OCI-LY3 (cell line): ENCODE measurements around the gene FSIP1.
A peak's percentile ranks its signal among the peaks of the same experiment; 100 is the strongest.

Experiments used
- H2AFZ ChIP-seq: fragments of 200-600, 300-600 bp; shearing (Covaris generic); 2 replicates; pipeline ENCODE4 v1.6.0; 2014; ENCODE audit warnings: antibody characterized with exemption, low read depth, low read length
- H3K27ac ChIP-seq: fragments of 200-600, 300-600 bp; sonication (generic); 2 replicates; pipeline ENCODE4 v1.5.1; 2014; ENCODE audit warnings: mild to moderate bottlenecking, low read length, moderate library complexity, mixed read lengths
- H3K27me3 ChIP-seq: fragments of 200-600, 300-600 bp; sonication (generic); 2 replicates; pipeline ENCODE4 v1.6.1; 2014; ENCODE audit warnings: low read depth, low read length, mixed read lengths
- H3K36me3 ChIP-seq: fragments of 200-600, 300-600 bp; sonication (generic); replicated peaks from 2 replicates; pipeline ENCODE3; 2014; ENCODE audit warnings: low read depth, low read length, mixed read lengths
- H3K4me1 ChIP-seq: fragments of 300-600, 200-600 bp; sonication (generic); 2 replicates; pipeline ENCODE4 v1.6.1; 2014; ENCODE audit warnings: low read length, mixed read lengths
- H3K4me2 ChIP-seq: fragments of 200-600, 300-600 bp; sonication (generic); 2 replicates; pipeline ENCODE4 v1.6.1; 2014; ENCODE audit warnings: low read length, mixed read lengths
- H3K4me3 ChIP-seq: fragments of 300-600, 200-600 bp; sonication (generic); 2 replicates; pipeline ENCODE4 v1.5.1; 2014; ENCODE audit warnings: antibody characterized with exemption, mild to moderate bottlenecking, low read length, moderate library complexity
- H3K79me2 ChIP-seq: fragments of 300-600, 200-600 bp; shearing (Covaris generic); 2 replicates; pipeline ENCODE4 v1.6.1; 2014; ENCODE audit warnings: mild to moderate bottlenecking, low read length, mixed read lengths
- H3K9ac ChIP-seq: fragments of 300-600, 200-600 bp; shearing (Covaris generic); 2 replicates; pipeline ENCODE4 v1.6.0; 2014; ENCODE audit warnings: mild to moderate bottlenecking, low read length, moderate library complexity
- H3K9me3 ChIP-seq: fragments of 200-600, 300-600 bp; shearing (Covaris generic); 2 replicates; pipeline ENCODE4 v1.6.1; 2014; ENCODE audit warnings: low read length, mixed read lengths; ENCODE audit not compliant: insufficient read depth
- H4K20me1 ChIP-seq: fragments of 200-600, 300-600 bp; sonication (generic); 2 replicates; pipeline ENCODE4 v1.6.1; 2016; ENCODE audit warnings: low read length, mixed read lengths; ENCODE audit not compliant: insufficient read depth
- EZH2phosphoT487 ChIP-seq: fragments of 200-600 bp; shearing (Covaris generic); IDR thresholded peaks from 2 replicates; pipeline ENCODE4 v1.6.1; 2018; ENCODE audit warnings: antibody characterized with exemption, mixed run types, low read depth
- TF ChIP-seq, protein P1 (sequence below): fragments of 200-600, 300-600 bp; sonication (generic); IDR thresholded peaks from 2 replicates; pipeline ENCODE4 v1.5.1; 2014; ENCODE audit warnings: antibody characterized with exemption, low read length, low read depth

FSIP1 gene

DNA sequence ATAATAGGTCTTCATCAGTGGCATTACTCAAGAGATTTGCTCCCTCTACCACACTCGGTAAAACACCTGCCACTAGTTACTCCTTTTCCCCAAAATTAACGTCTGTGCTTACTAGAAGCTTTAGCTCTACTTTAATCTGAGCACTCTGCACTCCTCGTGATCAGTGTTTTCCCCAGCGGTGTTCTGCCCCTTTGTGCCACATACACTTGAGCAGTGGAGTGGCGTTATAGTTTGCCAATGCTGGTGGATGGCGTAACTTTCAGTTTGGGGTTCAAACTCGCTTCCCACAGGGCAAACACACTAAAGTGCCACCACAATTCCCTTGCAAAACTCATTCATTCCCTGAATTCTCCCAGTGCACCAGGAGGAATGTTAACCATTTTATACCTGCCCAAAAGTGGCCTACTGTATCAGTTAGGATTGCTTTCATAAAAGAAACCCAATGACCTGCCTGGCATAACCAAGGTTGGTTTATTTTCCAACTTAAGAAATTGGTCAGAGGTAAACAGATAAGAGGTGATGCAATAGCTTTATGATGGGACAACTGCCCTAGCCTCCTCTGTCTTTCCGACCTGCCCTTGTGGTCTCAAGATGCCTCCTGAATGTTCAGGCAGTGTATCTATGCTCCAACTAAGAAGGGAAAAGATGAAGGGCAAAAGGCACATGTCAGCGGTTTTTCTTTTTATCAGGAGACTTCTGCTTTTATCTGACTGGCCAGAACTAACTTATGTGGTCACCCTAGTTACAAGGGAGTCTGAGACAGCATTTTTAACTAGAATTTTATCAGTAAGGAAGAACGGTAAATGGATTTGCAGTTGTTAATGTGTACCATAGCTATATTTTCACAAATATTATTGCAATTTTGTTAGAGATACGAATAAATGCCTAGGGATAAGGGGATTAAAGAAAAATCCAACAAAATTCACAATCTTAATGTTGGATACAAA, 83.9 kb downstream of the FSIP1 start:
- H2AFZ ChIP-seq, result no peak overlapping the region
- no peaks in the 10 kb centered on the region for H4K20me1 ChIP-seq
- no peaks in the 10 kb centered on the region for H3K27me3 ChIP-seq
- H3K4me2 ChIP-seq, result no peak overlapping the region
- peaks cover 8% of the 10 kb centered on the region for H3K4me1 ChIP-seq
- H3K36me3 ChIP-seq, result no peaks in the 10 kb centered on the region
- TF ChIP-seq, protein P1, sequence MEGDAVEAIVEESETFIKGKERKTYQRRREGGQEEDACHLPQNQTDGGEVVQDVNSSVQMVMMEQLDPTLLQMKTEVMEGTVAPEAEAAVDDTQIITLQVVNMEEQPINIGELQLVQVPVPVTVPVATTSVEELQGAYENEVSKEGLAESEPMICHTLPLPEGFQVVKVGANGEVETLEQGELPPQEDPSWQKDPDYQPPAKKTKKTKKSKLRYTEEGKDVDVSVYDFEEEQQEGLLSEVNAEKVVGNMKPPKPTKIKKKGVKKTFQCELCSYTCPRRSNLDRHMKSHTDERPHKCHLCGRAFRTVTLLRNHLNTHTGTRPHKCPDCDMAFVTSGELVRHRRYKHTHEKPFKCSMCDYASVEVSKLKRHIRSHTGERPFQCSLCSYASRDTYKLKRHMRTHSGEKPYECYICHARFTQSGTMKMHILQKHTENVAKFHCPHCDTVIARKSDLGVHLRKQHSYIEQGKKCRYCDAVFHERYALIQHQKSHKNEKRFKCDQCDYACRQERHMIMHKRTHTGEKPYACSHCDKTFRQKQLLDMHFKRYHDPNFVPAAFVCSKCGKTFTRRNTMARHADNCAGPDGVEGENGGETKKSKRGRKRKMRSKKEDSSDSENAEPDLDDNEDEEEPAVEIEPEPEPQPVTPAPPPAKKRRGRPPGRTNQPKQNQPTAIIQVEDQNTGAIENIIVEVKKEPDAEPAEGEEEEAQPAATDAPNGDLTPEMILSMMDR, result no peak
- no peak for TF ChIP-seq EZH2phosphoT487
- no peak overlapping the region for H3K27ac ChIP-seq
- H3K9me3 ChIP-seq, result no peaks in the 10 kb centered on the region
- no peaks in the 10 kb centered on the region for H3K79me2 ChIP-seq
- H3K9ac ChIP-seq, result no peak overlapping the region
- no peak overlapping the region for H3K4me3 ChIP-seq

DNA sequence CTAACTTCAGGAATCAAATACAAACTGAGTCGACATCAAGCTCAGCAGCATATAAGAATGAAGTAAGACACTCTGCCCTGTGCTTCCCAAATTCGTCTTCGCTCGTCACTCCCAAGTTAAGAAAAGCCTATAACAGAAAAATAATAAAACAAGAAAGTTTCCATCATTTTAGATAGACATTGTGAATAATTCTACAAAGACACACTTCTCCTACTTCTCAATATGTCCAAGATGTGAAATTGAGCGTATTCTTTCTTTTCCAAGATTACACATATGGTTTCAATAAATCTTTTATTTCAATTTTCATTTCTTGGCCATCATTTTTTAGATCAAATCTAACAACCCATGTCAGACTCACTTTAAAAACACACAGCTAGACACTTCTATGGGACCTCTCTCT, 85.1 kb downstream of the FSIP1 start:
- Histone ChIP-seq H3K4me3 (no peak overlapping the region), H2AFZ (no peak overlapping the region), H4K20me1 (no peaks in the 10 kb centered on the region), H3K9me3 (no peaks in the 10 kb centered on the region), H3K36me3 (no peaks in the 10 kb centered on the region), H3K4me1 (peaks cover 19% of the 10 kb centered on the region), H3K9ac (no peak overlapping the region), H3K4me2 (no peak overlapping the region), H3K27me3 (no peaks in the 10 kb centered on the region), H3K79me2 (no peaks in the 10 kb centered on the region), H3K27ac (no peak overlapping the region)
- no peak for TF ChIP-seq EZH2phosphoT487

DNA sequence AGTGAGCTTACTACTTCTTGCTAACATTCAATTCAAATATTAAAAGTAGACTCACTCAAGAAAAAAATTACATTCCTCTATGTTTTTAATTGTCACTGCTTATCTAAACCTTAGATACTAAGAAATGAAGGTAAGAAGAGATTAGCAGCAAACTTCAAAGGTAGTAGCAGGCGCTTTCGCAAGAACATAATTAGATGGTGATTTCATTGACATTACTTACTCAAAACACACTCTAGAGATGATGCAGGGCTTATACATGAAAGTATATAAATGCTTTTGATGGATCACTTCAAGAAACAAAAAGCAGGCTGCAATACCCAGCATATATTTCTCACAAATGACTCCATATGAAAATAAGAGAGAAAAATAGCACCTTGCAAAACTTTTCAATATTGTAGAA, 86.8 kb downstream of the FSIP1 start:
- no peaks in the 10 kb centered on the region for H3K36me3 ChIP-seq
- H3K4me2 ChIP-seq, result 0 out of 2 replicates have a peak overlapping the region, but pooled peaks have one; percentile 10
- H4K20me1 ChIP-seq, result no peaks in the 10 kb centered on the region
- no peak overlapping the region for H3K27ac ChIP-seq
- no peaks in the 10 kb centered on the region for H3K27me3 ChIP-seq
- no peak overlapping the region for H3K9ac ChIP-seq
- no peaks in the 10 kb centered on the region for H3K9me3 ChIP-seq
- H3K79me2 ChIP-seq, result no peaks in the 10 kb centered on the region
- TF ChIP-seq, protein P1, result no peak
- TF ChIP-seq EZH2phosphoT487, result no peak
- no peak overlapping the region for H3K4me3 ChIP-seq
- H2AFZ ChIP-seq, result no peak overlapping the region
- peaks cover 20% of the 10 kb centered on the region for H3K4me1 ChIP-seq

DNA sequence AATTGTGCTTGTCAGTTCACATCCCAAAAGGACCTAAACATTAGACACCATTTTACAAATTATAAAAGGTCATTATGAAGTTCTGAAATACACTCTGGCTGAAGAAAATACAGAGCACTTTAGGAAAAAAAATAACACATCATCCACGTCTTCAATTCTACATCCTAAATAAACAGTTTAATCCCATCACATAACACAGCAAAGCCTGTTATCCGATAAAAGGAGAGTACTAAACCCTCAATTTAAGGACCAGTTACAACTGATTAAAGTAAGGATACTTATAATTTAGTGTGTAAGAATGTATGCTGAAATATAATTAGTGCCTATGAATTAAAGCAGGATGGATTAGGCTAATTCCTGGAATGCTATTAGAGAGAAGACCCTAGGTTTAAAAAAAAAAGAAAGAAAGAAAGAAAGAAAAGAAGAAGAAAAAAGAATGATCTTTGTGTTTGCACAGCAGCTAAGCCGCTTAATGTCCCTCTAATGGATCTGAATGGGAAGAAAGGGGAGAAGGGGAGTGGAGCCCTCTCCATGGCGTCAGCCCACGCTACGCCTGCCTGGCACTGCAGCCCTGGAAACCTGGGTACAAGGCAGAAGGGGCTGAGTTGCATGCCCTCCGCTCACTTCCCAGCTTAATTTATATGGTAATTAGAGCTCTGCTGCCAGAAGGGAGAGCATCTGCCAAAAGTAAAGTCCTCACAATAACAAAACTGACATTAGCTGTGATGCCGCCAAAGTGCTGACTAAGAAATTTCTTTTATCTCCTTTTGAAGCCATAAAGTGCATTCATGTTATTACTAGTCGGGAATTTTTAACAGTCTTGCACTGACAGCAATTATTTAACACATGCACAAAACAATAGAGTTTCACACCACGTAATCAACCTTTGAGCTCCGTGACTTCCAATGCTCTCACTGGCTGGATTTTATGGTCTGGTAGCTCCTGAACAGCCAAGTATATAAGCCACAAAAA, 90.0 kb downstream of the FSIP1 start:
- H3K36me3 ChIP-seq, result no peaks in the 10 kb centered on the region
- H3K4me1 ChIP-seq, result peaks cover 20% of the 10 kb centered on the region
- H3K4me2 ChIP-seq, result peak overlapping the region; percentile 64
- H3K9me3 ChIP-seq, result no peaks in the 10 kb centered on the region
- no peaks in the 10 kb centered on the region for H4K20me1 ChIP-seq
- TF ChIP-seq EZH2phosphoT487, result no peak
- TF ChIP-seq, protein P1, result no peak
- no peak overlapping the region for H3K9ac ChIP-seq
- no peak overlapping the region for H3K27ac ChIP-seq
- H3K27me3 ChIP-seq, result no peaks in the 10 kb centered on the region
- H3K4me3 ChIP-seq, result peak overlapping the region; percentile 28; the same call in 1 of the 2 replicates
- peak overlapping the region; percentile 51; the same call in 1 of the 2 replicates for H2AFZ ChIP-seq
- H3K79me2 ChIP-seq, result no peaks in the 10 kb centered on the region
